Colon (tissue), 2 donors: ENCODE measurements around the gene ELL.

Experiments used
- FAIRE-seq: peaks from 2 replicates; lab custom pipeline; 2012; peaks lifted over from hg19 to GRCh38; lab: Jason Lieb, UNC
- donor health status: control.
- donor health status: control.

The ELL gene

DNA sequence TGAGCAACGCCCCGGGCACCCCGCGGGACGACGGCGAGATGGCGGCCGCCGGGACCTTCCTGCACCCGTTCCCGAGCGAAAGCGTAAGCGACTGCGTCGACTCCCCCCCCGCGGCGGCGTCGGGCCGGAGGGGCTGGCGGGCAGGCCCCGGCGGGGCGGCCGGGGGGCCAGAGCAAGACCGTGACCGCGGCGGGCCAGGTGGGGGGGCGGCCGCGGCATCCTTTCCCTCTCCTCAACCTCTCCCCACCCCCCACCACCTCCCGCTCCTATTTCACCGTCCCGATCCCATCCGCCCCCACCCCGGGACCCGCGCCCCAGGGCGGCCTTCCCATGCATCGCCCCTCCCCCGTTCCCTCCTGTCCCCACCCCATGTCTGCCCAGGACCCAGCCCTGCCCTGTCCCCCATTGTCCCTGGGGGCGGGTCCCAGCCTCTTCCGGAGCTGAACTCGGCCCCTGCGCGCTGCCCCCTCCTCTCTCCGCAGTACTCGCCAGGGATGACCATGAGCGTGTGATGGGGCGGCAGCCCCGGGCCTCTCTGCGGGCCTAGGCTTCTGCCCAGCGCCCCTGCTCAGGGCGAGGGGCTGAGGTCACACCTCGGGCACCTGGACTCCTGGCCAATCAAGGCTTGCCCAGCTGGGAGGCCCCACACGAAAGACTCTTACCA is 88.0 kb downstream of the ELL start:
- no peak for FAIRE-seq

DNA sequence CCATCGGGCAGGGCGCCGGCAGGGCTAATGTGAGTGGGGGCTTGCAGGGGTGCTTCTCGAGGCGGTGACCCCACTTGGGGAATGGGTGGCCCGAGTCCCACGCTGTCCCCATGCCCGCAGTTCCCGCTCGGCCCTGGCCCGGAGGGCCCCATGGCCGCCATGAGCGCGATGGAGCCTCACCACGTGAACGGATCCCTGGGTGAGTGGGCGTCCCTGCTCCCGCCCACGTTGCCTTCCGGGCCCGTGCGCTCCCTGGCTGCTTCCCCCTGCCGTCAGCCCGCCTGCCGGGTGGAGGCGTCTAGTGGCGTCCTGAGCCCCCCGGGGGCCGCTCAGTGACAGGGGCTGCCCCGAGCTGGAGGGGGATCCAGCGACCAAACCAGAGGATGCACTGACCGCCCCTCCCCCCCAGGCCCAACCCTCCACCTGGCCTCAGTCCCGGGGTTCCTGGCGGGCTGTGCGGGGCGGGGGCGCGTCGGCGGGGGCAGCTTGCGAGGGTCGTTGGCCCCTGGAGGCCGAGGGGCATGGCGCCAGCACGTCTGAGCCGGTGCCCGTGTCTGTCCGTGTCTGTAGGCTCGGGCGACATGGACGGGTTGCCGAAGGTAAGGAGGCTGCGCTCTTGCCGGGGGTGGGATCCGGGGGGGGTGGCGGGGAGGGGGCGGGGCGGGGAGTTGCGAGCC is 88.7 kb downstream of the ELL start:
- FAIRE-seq = no peak

DNA sequence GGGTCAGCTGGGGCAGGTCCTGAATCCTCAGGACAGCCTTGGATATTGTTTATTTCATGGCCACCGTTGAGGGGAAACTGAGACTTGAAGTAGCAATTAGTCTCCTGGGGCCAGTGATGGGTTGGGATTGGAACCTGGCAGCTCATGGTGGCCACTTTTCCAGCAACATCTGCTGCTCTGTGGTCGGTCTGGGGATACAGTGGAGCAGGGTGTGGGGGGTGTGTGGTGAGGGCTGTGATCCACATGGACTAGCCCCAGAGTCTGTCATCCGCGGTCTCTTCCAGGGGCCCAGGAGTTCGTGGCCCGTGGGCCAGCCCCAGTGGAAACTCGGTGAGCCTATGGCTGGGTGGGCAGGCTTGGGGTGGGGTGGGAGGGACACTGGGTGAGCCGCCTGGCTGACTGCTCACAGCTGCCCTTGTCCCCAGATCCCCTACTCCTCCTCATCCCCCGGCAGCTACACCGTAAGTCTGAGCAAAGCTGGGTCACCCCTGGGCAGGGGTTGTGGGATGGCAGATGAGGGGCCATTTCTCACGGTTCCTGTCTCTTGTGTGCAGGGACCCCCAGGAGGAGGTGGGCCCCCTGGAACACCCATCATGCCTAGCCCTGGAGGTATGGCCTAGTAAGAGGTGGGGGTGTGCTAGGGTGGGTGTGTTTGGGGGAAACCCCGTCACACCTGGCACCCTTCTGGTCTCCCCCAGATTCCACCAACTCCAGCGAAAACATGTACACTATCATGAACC is 89.4 kb downstream of the ELL start:
- FAIRE-seq = no peak

DNA sequence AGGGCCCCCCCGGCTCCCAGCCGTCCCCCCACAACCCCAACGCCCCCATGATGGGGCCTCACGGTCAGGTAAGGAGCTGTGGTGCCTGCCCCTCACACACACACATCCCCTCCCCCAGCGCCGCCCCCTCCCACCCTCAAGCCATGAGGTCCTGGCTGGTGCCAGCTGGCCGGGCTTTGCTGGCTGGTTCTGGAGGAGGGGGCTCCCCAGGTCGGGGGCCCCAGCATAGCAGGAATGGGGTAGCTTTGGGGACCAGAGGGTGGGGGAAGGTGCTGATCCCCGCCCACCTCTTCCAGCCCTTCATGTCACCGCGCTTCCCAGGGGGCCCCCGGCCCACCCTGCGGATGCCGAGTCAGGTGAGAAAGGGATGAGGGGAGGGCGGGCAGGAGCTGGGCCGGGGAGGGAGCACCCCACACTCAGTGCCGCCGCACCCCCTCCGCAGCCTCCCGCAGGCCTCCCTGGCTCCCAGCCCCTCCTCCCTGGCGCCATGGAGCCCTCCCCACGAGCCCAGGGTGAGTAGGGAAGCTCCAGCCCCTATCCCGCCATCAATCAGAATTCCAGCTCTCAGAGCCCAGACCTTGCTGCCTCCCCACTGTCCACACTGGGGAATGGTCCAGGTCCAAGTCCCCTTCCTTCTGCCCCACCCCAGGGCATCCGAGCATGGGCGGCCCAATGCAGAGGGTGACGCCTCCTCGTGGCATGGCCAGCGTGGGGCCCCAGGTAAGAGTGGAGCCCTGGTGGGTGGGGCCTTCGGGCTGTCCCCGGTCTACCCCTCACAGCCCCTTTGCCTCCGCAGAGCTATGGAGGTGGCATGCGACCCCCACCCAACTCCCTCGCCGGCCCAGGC is 90.3 kb downstream of the ELL start:
- FAIRE-seq = no peak

DNA sequence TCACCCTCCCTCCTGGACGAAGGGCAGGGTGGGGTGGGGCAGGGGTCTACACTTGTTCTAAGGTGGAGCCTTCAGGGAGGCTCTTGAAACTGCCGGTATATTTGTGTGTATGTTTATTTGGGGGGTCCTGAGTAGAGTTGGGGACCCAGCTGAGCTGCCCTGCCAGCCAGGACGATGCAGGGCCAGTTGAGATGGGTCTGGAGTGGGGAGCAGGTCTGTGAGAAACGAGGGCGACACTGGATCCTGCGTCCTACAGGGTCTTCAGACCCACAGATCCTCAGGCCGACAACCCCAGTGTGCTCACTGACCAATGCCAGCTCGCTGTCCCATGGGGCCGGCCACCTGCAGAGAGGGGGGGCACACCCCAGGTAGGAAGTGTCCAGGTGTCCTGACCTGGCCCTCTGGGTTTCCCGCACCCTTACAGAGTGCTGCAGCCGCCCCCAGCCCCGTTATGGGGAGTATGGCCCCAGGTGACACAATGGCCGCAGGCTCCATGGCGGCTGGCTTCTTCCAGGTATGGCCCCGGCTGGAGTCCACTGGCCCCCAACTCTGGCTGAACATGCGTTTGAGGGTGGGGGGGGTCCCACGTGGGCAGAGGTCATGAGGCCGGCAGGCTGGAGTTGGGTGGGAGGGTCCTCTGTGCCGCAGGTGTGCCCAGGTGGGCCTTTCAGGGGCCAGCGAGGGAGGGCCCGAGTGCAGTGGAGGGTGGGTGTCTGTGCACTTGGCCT is 91.3 kb downstream of the ELL start:
- no peak for FAIRE-seq

DNA sequence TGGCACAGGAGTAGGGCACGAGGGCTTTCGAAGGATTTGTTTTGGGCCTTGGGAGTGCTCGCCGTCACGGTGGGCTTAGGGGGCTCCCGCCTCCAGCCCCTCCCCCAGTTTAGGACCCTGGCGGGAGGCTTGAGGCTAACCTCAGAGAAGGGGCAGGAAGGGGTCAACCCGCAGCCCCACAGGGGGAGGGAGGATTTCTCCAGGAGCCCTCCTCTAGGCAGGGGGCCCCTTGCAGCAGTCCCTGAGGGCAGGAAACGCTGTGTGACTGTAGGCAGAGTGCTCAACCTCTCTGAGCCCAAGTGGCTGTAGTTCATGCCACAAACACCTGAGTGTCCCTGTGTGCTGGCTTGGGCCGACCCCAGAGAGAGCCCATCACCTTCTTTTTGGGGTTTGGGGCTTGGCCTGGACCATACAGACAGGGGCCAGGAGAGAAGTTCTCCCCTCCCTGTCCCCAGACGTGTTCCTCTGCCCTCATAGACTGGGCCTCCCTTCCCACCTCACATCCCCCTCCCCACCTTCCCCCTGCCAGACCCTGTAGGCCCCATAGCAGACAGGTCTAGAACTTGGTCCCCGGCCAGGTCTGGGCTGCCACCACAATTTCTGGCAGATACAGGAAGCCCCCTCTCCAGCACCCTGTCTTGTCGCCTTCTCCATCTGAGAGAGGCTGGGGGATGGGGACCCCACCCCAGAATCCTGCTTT is 92.0 kb downstream of the ELL start:
- FAIRE-seq = no peak

DNA sequence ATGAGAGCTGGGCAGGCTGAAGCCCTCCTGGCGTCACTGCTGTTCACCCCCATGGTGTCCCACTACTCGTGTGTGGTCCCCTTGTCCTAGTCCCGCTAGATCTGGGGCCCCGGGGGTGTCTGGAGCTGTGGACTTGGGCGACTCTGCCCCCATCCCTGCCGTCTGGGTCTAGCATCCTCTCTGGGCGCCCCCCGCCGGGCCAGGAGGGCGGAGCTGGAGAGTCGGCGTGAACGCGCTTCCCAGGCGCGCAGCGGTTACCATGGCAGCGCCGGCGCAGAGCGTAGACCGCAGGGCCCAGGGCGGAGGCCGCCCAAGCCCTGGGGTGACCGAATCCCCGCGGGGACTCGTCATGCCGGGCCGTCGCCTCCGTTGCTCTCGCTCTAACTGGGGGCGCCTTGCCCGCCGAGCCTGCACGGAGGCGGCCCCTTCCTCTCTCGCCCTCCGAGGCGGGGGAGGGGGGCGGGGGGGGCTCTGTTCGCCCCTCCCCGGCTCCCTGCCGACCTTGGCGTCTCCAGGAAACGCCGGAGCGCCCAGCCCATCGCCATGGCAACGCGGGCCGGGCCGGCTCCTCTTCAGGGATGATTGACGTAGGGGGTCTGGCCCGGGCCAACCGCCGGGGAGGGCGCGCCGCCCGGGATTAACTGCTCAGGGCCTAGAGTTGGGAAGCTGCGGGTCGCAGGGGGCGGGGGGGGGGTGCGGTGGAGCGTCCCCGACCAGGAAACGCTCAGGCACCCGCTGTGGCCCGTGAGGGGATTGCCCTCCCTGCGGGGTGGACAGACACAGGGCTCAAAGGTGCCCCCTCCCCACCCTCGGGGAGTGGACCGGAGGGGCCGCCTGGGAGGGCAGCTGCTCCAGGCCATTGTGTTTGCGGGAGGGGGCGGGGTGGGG is 92.8 kb downstream of the ELL start:
- FAIRE-seq = no peak

DNA sequence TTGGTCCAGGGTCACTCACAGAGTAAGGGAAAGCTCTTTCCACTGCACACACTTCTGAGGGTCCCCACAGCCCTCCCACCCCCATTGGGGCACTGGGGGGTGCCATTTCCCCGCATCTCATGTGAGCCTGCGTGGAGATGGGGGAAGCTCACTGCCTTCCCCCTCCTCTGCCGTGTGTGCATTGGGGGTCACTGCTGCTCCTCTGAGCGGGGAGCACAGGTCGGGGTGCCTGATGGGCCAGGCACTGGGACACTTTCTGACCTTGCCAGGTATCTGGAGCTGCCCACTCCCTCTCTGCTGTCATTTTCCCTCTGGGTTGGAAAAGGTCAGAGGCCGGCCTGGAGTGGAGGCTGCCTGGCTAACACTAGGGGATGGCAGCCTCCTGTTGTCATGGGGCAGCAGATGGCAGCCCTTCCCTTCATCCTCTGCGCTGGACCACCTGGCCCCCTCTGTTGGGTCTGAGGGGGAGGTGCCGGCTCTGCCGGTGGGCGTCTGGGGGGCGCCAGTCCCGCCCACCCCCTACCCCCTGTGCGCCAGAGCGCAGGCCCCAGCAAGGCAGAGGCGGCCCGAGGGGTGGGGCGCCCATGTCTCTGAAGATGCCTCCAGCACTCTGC is 93.6 kb downstream of the ELL start:
- FAIRE-seq = no peak

DNA sequence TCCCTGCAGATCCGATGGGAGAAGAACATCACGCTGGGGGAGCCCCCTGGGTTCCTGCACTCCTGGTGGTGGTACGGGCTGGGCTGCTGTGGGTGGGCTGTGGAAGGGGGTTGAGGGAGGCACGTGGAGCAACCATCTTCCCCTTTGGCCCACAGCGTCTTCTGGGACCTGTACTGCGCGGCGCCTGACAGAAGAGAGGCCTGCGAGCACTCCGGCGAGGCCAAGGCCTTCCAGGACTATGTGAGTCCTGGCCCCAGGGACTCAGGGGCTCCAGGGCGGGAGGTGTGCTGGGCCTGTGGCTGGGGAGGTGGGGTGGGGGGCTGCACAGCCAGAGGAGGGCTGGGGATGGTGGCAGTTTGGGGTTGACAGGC is 94.1 kb downstream of the ELL start:
- FAIRE-seq = no peak

DNA sequence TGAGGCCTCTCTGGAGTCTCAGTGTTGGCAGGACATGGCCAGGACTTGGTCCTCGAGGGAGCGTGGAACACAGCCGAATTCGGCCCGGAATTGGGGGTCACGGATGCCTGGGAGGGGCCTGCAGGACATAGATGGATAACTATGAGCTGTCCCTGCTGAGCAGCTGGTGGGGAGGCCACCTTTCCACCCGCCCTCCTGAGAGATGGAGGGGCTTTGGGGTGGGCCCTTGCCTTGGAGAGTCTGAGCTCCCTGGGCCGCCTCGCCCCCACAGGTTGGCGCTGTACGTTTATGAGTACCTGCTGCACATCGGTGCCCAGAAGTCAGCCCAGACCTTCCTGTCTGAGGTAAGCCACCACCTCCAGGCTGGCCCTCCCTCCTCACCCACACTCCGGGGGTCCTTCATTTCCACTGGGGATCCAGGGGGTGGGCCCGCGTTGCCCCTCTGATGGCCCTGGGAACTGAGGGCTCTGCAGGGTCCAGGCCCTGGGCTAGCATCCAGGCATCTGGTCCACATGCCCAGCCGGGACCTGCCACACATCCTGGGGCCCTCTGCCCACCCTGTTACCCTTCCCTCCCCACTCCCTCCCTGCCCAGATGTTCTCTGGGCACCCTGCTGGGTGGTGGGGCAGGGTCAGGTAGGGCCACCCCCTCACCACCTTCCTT is 94.7 kb downstream of the ELL start:
- no peak for FAIRE-seq

DNA sequence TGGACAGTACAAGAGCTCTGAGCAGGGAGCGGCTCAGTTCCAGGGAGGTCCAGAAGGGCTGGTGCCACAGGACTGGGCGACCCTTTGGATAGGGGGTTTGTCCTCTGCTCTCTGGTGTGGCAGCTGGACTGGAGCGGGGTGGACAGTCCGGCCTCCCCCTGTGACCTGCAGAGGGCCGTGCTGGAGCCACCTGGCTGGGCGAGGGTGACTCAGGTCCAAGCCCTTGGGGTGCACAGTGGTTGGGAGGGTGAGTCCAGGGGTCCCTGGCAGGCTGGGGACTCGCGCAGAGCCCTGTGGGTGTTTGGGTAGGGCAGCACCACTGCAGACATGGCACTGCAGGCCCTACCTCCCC is 95.5 kb downstream of the ELL start:
- no peak for FAIRE-seq

DNA sequence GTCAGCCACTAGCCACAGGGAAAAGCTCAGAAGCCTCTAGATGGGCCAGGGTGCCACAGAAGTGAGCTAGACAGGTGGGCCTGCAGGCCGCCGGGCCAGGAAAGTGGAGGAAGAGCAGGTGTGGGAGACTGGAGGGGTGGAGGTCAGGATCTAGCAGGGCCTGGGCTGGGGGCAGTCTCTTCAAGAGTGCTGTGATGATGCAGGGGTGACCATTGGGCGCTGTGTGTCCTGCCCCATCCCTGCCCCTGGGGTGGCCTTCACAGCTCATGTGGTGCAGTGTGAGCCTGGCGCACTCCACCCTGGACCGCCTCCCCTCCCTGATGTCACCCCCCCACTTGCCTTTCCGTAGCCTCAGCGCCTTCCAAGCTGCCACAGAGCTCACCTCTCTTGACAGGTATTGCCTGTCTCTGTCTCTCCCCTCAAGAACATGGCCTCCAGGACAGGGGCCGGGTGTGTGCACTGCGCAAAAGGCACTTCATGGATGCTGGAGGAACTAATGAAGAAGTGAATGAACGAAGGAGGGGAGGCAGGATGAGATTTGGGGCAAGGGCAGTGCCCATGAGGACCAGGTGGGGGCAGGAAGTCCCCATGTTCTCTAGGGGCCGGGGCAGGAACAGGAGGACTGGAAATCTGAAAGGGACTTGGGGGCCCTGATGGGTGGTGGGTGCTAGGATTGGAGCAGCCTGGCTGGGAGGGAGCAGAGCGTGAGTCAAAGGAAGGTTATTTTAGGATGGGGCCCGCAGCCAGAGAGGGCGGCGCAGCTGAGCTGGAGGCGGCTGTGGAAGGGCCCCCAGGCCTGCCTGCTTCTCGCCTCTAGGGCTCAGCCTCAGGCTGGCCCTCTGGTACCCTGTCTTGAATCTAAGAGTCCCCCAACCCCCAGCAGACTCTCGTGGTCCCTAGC is 96.1 kb downstream of the ELL start:
- FAIRE-seq = no peak

DNA sequence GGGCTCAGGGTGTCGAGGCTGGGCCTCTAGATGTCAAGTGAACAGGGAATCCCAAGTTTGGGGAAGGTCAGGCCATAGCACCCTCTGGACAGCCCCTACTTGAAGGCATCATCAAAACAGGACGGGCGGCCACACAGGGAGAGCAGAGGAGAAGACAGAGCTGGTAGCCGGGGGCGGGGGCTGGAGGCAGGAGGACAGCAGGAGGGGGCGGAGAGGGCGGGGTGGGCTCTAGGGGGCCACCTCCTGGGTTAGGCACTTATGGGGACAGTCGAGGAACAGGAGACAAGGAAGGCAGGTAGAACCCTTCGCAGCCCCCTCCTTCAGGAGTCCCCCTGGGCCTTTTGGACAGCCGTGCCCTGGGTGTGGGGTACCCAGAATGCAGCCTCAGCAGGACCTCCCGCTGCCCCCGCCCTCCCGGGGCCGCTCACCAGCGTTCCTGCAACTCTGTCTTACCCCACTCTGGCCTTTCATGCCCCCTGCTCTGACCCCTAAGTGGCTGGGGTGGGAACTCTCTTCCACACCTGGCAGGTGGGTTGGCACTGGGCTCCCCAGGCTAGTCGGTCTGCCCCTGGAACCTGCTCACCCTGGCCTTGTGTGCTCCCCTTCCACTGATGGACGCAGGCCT is 96.9 kb downstream of the ELL start:
- no peak for FAIRE-seq

DNA sequence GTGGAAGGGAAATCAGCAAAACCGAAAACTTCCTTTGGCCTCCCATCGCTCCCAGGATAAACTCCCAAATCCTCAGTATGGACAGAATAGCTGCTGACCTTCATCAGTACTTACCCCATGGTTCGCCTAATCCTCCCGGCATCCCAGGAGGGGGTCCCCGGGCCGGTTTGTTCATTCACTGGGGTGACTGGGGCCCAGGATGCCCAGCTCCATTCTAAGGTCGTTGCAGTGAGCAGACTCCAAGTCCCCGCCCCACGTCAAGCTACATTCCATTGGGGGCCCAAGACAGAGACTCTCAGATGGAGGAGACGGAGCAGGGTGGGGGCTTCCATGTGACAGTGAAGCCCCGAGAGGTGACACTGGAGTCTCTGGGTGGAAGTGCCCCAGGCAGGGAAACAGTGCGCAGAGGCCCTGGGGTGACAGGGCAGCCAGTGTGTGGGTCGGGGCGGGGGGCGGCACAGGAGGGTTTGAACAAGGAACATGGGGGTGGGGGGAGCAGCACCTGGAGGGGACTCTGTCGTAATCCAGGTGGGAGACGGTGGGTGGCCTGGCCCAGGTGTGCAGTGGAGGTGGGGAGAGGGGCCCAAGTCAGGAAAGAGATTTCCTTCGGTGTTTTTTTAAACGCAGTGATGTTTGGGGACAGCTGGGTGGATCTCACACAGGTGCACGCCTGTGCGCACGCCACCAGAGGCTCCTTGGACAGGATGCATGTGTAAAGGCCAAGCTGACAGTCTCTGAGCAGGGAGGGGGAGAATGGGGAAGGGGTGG is 97.6 kb downstream of the ELL start:
- FAIRE-seq = no peak

DNA sequence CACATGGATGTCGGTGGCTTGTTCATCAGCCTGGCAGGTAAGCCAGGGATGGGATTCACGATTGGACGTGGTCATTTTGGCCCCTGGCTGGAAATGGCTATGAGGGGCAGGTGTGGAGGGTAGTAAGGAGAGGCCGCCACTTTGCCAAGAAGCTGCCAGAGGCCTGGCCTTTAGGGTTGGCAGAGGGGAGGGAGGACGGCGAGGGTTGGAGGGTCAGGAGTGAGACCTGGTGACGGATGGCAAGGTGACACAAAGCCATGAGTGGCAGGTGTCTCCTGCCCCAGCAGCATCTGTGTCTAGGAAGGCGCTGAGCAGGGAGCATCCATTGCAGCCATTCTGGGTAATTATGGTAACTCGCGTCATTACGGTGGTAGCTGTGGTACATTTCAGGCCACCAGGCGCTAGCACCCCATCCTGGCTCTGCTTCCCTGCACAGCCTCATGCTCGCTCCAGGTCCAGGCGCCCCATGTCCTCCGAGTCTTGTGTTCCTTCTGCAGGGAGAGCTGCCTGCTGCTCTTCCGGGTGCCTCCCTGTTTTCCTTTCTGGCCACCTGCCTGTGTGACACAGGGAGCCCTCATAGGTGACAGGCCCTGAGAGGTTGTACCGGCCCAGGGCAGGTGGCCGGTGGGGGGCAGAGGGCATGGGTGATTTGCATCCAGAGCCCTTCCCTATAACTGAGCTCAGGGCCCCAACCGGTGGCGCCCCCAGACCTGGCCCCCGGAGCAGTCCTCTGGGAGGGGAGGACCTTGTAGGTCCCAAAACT is 98.4 kb downstream of the ELL start:
- FAIRE-seq = no peak

DNA sequence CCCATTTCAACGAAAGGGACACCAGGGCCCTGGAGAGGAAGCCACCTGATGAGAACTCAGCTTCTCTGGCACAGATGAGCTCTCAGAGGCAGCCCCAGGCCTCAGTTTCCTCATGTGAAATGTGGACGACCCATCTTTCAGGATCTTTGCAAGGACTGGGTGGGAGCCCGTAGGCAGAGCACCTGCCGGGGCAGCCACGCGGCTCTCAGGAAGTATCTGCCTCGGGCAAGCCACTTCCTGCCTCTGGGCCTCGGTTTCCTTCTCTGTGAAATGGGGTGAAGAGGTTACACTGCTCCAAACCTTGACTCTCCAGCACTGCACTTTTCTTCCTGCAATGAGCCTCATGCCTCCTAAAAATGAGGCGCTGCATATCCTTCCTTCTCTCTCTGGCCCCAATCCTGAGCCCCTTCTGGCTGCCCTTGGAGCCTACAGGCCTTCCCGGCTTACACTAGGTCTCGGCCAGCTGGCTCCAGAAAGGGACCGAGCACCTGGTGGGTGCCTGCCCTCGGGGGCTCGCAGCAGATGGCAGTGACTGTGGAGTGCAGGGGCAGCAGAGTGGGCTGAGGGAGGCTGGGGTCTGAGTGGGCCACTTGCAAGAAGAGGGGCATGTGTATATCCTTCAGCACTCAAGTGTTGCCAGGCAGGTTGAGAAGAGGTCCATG is 99.2 kb downstream of the ELL start:
- FAIRE-seq = no peak
